ENCODE measurements around the gene KLRC1.
"Not testable (repeated sequence)": the region's sequence is repeated elsewhere in the genome, so short reads cannot be mapped to it uniquely, and the experiment has no call there.

The KLRC1 gene

DNA sequence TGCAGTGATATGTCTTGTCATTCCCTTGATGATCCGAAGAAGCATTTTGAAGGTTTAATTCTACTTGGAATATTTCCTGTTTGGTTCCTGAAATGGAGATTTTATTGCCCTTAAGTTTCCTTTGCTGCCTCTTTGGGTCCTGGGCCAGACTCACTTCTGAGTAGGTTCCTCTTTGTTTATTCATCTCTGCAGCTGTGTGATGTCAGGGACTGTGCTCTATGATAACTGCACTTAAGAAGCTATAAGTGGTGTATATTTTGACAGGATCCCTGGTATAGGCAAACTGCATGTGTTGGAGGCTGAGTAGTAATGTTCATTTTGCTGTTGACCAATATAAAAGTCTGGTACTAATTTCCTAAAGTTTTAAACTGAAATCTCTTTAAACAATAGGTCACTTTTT is 43.8 kb downstream of the KLRC1 start, which contains the start of gene KLRC4:
Gene KLRC4 (minus strand): TSS at position 366 of the 400 bp plus-strand sequence. CDS start 182 bp downstream, at position 184.
- DNase-seq = no peak

GRCh38 chr12:10408842-10409241 is 44.3 kb downstream of the KLRC1 start:
- no peak for DNase-seq

DNA sequence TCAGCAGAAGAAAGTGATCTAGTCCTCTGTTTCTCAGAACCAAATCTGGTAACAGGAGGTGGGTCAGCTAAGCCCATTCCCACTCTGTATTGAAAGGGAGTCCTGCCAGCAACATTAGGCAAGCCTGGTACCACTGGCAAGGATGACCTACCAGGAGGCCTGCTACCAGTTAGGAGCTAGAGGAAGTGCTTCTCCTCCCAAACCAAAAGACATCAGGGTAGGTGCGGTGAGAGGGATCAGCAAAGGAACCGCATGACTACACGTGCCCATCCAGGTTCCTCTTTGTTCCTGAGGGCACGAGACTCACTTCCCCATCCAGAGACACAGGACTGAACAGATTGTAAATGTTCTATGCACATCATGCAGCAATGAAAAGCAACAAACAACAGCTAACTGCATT is 46.5 kb downstream of the KLRC1 start:
- DNase-seq = no peak

DNA sequence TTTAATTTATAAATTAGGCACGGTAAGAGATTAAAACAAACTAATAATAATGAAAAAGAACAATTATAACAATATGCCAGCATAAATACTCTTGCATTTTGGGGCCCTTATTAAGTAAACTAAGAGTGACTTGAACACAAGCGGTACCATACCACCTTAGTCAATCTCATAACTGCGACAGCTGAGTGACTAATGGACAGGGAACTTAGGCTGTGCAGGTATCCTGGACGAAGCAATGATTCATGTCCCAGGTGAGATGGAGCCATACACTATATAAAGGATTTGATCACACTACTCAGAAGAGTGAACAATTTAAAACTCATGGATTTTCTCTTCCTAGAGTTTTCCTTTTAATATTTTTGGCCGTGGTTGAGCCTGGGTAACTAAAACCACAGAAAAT is 47.9 kb downstream of the KLRC1 start:
- DNase-seq = no peak

- no peak for DNase-seq
Observed at GRCh38 chr12:10404798-10405197, 48.4 kb downstream of the KLRC1 start.

DNA sequence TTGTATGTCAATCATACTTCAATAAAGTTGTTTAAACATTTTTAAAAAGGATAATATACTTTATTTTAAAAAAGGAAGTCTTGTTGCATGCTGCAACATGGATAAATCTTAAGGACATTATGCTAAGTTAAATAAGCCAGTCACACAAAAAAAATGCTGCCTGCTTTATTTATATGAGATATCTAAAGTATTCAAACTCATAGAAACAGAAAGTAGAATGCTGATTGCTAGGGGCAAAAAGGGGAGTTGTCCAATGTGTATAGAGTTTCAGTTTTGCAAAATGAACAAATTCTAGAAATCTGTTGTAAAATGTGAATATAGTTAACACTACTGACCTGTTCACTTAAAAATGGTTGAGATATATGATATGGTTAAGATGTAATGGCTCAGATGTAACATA is 52.3 kb downstream of the KLRC1 start:
- no peak for DNase-seq

DNA sequence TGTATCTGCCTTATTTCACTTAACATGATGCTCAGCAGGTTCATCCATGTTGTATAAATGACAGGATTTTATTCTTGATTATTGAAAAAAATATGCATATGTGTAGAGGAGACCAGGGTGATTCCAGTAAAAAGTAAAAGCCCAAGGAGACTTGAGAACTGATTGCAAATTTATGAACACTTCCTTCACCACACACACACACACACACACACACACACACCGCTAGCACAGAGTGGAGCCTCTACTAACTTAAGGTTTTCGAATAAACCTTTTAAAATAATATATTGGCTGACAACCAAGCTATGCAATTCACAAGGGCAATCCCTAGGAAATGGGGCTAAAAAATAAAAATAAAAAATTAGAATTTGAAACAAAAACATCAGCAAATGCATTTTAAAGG is 55.0 kb downstream of the KLRC1 start:
- DNase-seq = no peak

DNA sequence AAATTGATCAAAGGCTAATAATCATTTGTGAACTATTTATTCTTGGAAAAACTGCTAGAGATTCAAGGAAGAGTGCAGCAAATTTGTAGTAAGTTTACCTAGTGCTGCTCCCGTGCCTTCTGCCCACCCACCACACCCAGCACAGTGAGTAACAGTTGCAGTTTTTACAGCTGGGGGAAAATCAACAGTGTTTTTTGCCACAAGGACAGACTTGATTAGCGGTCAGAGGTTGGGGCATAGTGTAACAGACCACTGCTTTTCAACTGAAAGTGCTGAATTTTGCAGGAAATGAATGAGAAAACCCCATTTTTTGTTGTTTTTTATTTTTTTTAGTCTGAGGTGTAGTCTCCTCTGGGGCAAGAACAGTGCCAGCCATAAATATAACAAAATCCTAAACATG is 55.9 kb downstream of the KLRC1 start:
- DNase-seq = no peak

GRCh38 chr12:10396176-10396575 is 57.0 kb downstream of the KLRC1 start:
- DNase-seq = not testable (repeated sequence)
